GM19239 (cell line): ENCODE measurements around the gene PRR20E.
"Not testable (repeated sequence)": the region's sequence is repeated elsewhere in the genome, so short reads cannot be mapped to it uniquely, and the experiment has no call there.

Experiments used
- DNase-seq: peaks from one replicate; pipeline ENCODE4 v3.0.0; 2011; ENCODE audit warnings: low spot score; ENCODE audit not compliant: insufficient read length
- FAIRE-seq: peaks from 2 replicates; lab custom pipeline; 2011; peaks lifted over from hg19 to GRCh38; lab: Jason Lieb, UNC

The PRR20E gene

GRCh38 chr13:57166897-57167296 is at the start of gene PRR20E:
Gene PRR20E (plus strand): TSS chr13:57167197. CDS start chr13:57167584, 387 bp downstream.
- not testable (repeated sequence) for DNase-seq, FAIRE-seq

- FAIRE-seq (no peak), DNase-seq (no peak)
Observed at GRCh38 chr13:57123681-57124080, 43.3 kb upstream of the PRR20E start.

GRCh38 chr13:57128909-57129308 is 38.1 kb upstream of the PRR20E start:
- no peak for DNase-seq
- no peak for FAIRE-seq

- no peak for FAIRE-seq
- no peak for DNase-seq
Observed at GRCh38 chr13:57136093-57136492, 30.9 kb upstream of the PRR20E start.

GRCh38 chr13:57137585-57137984 is 29.4 kb upstream of the PRR20E start:
- no peak for FAIRE-seq
- no peak for DNase-seq

- no peak for FAIRE-seq
Observed at GRCh38 chr13:57138988-57139387, 28.0 kb upstream of the PRR20E start.

GRCh38 chr13:57139781-57140180 is 27.2 kb upstream of the PRR20E start:
- not testable (repeated sequence) for DNase-seq, FAIRE-seq

More at GRCh38 chr13:57138988-57139387, 28.0 kb upstream of the PRR20E start:
- DNase-seq: no peak

GRCh38 chr13:57140235-57140968 is 26.6 kb upstream of the PRR20E start, which contains the start of gene PRR20A:
Gene PRR20A (plus strand): TSS chr13:57140918. CDS start chr13:57141305, 387 bp downstream.
- FAIRE-seq, DNase-seq: not testable (repeated sequence)

- FAIRE-seq, DNase-seq: not testable (repeated sequence)
Observed at GRCh38 chr13:57147188-57147587, 19.8 kb upstream of the PRR20E start, which contains the start of gene PRR20B. Gene PRR20B (plus strand): TSS chr13:57147488. CDS start chr13:57147875, 387 bp downstream.

- not testable (repeated sequence) for DNase-seq, FAIRE-seq
Observed at GRCh38 chr13:57148106-57148505, 18.9 kb upstream of the PRR20E start.

GRCh38 chr13:57153761-57154160 is 13.2 kb upstream of the PRR20E start, which contains the start of gene PRR20C:
Gene PRR20C (plus strand): TSS chr13:57154061. CDS start chr13:57154448, 387 bp downstream.
- not testable (repeated sequence) for FAIRE-seq, DNase-seq

GRCh38 chr13:57160332-57160731 is 6.7 kb upstream of the PRR20E start, which contains the start of gene PRR20D:
Gene PRR20D (plus strand): TSS chr13:57160632. CDS start chr13:57161019, 387 bp downstream.
- not testable (repeated sequence) for DNase-seq, FAIRE-seq

GRCh38 chr13:57191667-57192066 is 24.7 kb downstream of the PRR20E start:
- DNase-seq (no peak), FAIRE-seq (no peak)

GRCh38 chr13:57212989-57213388 is 46.0 kb downstream of the PRR20E start:
- DNase-seq: no peak
- FAIRE-seq: no peak
